ENCODE results near the gene ZNF585A.

Gene ZNF585A

DNA sequence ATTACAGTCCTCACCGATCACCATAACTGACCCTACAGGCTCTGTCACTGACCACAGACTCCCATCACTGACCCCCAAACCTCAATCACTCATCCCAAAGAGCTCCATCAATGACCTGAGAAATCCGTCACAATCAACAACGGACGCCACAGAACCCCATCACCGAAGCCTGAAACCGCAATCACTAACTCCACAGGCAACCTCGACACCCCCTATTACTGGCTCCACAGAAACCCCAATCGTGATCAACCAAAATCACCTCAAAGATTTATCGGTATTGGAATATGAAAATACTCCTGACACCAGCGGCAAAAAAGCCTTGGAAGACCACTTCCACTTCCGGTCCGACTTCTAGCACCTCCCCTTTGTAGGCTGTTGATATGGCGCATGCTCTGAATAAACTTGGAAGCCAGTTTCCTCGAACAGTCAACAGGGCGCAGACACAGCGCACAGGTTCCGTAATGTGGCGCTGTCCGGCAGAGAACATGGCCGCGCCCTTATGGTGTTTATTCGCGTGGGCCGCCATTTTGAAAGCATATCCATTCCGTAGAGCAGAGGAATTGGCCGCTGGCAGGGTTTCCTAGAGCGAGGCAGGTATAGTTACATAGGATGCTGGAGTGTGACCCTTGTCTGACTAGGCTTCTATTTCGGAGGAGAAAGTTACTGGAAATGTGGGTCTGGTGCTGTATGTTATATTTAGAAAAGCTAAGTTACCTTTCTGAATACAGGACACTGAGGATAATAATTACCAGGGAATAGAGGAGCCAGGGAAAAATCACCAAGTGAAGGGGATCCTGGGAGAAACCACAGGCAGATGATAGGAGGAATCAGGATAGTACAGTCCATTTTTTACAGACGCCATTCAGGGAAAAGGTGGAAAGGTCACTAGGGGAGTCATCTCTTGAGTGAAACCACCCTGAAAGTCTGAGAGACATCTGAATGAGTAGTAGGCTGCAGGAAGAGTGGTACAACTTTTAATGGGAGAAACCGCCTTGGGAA lies at the start of gene ZNF585A:
ZNF585A (minus strand) TSS at position 328 of the 999 bp plus-strand sequence. CDS start 2,785 bp downstream, outside the sequence.
- peak within 1 kb of the TSS; percentile 46 for H3K4me3 ChIP-seq (replicated peaks; ENCODE audit: low read depth, low read length)
- DNase-seq (ENCODE audit: extremely low read depth, low read depth): peak; percentile 91
- TF ChIP-seq, protein P1, sequence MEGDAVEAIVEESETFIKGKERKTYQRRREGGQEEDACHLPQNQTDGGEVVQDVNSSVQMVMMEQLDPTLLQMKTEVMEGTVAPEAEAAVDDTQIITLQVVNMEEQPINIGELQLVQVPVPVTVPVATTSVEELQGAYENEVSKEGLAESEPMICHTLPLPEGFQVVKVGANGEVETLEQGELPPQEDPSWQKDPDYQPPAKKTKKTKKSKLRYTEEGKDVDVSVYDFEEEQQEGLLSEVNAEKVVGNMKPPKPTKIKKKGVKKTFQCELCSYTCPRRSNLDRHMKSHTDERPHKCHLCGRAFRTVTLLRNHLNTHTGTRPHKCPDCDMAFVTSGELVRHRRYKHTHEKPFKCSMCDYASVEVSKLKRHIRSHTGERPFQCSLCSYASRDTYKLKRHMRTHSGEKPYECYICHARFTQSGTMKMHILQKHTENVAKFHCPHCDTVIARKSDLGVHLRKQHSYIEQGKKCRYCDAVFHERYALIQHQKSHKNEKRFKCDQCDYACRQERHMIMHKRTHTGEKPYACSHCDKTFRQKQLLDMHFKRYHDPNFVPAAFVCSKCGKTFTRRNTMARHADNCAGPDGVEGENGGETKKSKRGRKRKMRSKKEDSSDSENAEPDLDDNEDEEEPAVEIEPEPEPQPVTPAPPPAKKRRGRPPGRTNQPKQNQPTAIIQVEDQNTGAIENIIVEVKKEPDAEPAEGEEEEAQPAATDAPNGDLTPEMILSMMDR (IDR thresholded peaks at IDR 0.05; ENCODE audit: low read depth, low read length, missing control alignments): no peak

DNA sequence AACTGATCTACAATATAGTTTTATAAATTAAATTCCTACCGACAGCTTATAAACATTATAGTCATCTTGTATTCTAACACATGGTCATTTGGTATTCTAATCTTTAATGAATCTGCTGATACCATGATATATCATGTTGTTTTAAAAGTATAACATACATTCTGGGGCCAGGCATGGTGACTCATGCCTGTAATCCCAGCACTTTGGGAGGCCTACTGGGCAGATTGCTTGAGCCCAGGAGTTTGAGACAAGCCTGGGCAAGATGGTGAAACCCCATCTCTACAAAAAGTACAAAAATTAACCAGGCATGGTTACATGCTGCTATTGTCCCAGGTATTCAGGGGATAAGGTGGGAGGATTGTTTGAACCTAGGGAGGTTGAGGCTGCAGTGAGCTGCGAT lies 48.6 kb upstream of the ZNF585A start:
- TF ChIP-seq, protein P1 (IDR thresholded peaks at IDR 0.05; ENCODE audit: low read depth, low read length, missing control alignments): no peak
- no peak overlapping the region for H3K4me3 ChIP-seq (replicated peaks; ENCODE audit: low read depth, low read length)
- no peak for DNase-seq (ENCODE audit: extremely low read depth, low read depth)

DNA sequence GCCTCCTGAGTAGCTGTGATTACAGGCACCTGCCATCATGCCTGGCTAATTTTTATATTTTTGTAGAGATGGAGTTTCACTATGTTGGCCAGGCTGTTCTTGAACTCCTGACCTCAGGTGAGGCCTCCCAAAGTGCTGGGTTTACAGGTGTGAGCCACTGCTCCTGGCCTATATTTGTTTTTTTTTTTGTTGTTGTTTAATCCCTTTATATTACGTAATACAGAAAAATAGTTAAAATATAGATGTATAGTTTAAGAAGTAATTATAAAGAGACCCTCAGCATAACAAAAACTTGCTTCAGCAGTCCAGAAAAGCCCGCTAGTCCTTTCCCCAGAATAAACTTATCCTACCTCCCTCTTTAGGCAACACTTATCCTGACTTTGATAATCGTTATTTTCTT lies 47.9 kb upstream of the ZNF585A start:
- TF ChIP-seq, protein P1 (IDR thresholded peaks at IDR 0.05; ENCODE audit: low read depth, low read length, missing control alignments): no peak
- H3K4me3 ChIP-seq (replicated peaks; ENCODE audit: low read depth, low read length): no peak overlapping the region
- DNase-seq (ENCODE audit: extremely low read depth, low read depth): no peak

DNA sequence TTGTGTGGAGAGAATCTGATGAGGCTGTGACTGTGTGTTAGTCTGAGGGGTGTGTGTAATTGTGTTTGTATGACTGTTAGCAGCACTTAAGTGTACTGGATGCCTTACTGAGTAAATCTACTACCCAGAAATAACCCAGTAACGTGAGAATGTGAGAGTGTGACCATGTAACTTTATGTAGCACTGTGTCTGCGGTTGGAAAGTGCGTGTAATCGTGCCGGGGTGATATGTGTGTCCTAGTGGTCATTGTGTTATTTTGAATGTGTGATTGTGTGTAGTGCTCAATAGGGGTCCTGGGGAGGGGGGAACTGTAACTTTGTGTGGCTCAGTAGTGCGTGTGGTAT lies 46.1 kb upstream of the ZNF585A start:
- peak; percentile 6 for DNase-seq (ENCODE audit: extremely low read depth, low read depth)
- TF ChIP-seq, protein P1 (IDR thresholded peaks at IDR 0.05; ENCODE audit: low read depth, low read length, missing control alignments): no peak
- peak overlapping the region; percentile 80 for H3K4me3 ChIP-seq (replicated peaks; ENCODE audit: low read depth, low read length)

DNA sequence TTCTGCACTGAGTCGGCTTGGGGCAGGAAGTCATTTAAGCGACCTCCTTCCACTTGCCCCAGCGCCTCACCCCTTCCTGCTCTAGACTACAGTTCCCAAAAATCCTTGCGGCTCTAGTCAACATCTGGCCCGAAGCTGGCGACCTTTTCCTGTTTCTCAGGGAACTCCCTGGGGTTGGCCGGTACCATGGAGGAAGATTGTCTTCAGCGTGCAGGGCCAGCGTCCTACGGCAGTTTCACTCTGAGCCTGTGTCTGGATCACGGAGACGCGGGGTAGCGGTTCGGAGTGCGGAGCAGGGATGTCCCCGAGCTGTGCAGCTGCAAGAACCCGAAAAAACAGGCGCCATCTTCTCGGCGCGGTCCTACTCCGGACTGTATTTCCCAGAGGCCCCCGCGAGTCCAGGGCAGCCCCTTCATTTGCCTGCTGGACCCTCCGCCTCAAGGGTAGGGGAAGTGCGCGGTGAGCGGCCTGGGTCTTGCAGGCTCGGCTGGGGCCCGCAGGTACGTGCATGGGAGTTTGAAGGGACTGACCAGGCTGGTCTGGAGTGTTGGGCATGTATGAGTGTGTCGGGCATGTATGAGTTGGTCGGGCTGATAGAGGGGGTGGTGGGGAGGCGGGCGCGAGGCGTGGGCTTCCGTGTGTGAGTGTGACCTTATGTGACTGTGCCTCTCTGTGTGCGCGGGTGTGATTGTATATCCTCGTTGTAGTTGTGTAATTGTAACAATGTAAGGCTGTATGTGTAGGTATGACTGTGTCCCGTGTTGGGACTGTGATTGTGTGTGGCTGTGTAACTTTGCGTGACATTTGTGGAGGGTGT lies 45.5 kb upstream of the ZNF585A start, which contains the start of gene ZNF383:
ZNF383 (plus strand) TSS at position 440 of the 817 bp plus-strand sequence. CDS start 12,240 bp downstream, outside the sequence.
- DNase-seq (ENCODE audit: extremely low read depth, low read depth): peak; percentile 78
- H3K4me3 ChIP-seq (replicated peaks; ENCODE audit: low read depth, low read length): peak within 1 kb of the TSS; percentile 80
- TF ChIP-seq, protein P1 (IDR thresholded peaks at IDR 0.05; ENCODE audit: low read depth, low read length, missing control alignments): no peak

DNA sequence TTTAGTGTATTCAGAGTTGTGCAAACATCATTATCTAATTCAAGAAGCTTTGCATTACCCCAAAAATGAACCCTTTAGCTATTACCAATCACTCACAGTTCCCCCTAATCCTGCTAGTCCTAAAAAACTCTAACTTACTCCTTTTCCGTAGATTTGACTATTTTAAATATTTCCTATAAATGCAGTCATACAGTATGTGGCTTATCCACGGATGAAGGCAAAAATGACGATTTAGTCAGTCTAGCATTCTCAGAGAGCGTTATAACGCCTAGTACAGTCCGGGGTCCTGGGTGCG lies 44.9 kb upstream of the ZNF585A start:
- no peak for DNase-seq (ENCODE audit: extremely low read depth, low read depth)
- H3K4me3 ChIP-seq (replicated peaks; ENCODE audit: low read depth, low read length): peak overlapping the region; percentile 80
- TF ChIP-seq, protein P1 (IDR thresholded peaks at IDR 0.05; ENCODE audit: low read depth, low read length, missing control alignments): no peak
